Activated CD8-positive, alpha-beta memory T cell treated with anti-CD3 and anti-CD28 coated beads, Interleukin-2, amount 50 U/mL, for 24 hours (primary cell): ENCODE measurements around the gene GPC3.
"Not testable (repeated sequence)": the region's sequence is repeated elsewhere in the genome, so short reads cannot be mapped to it uniquely, and the experiment has no call there.

Experiments used
- DNase-seq: peaks from one replicate; pipeline ENCODE4 v3.0.0-alpha.2; 2020; ENCODE audit errors: extremely low read depth

Gene GPC3

GRCh38 chrX:133995759-133996158 lies 10.4 kb upstream of the GPC3 start:
- no peak for DNase-seq

GRCh38 chrX:133994576-133994975 lies 9.2 kb upstream of the GPC3 start:
- no peak for DNase-seq

DNA sequence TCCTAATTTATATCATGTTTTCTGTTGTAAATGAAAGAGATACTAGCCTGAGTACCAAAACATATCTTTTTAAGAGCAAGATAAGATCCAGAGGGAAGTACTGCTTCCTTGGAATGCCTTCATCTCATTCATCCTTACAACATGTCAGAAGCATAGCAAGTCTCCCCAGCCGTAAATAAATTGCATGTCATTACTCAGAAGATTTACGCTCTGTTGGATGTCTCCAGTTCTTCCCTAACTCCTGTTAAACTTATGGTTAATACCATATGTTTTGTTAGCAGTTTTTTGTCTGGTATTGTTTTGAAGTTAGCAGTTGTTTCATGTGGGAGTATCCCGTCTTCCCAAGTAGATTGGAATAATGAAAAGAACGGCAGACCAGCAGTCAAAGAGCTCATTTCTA lies 7.5 kb upstream of the GPC3 start:
- DNase-seq: no peak

GRCh38 chrX:133991814-133992213 lies 6.4 kb upstream of the GPC3 start:
- no peak for DNase-seq

- DNase-seq: not testable (repeated sequence)
These were observed 5.7 kb upstream of the GPC3 start for GRCh38 chrX:133991057-133991456.

DNA sequence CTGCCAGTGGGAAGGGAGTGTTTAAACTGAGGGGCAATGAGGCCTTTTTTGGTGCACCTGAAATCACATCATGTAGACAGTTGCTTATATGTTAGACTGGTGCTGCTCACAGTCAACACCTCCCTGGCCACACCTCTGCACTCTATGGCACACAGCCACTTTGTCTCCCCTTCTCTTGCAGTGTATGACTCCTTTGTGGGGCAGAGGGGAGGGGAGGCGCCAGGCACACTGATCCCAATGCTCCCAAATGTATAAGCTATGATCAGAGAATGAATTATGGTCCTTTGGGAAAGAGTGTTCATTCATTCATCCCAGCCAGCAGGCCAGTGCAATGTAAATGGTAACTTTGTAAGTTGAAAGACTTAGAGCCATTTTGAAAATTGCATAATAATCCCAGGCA lies 4.6 kb upstream of the GPC3 start:
- no peak for DNase-seq

GRCh38 chrX:133989490-133989889 lies 4.1 kb upstream of the GPC3 start:
- no peak for DNase-seq

- no peak for DNase-seq
These were observed 2.6 kb upstream of the GPC3 start for GRCh38 chrX:133988010-133988409.

DNA sequence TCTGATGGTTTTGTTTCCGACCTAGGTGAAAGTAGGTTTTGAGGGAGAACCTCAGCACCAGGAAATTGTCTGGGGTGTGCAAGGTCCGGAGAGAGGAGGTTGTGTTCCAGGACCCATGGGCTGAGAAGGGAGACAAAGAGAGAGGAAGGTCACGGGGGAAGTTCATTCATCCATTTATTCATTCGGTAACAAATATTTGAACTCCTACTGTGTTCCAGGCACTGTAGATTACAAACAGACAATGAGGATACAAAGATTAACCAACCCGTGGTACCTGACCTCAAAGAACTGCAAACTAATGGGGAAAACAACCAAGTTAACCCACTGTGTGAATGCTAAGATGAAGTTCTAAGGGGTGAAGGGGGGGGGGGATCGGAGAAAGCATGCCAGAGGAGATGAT lies 1.8 kb upstream of the GPC3 start:
- DNase-seq: no peak

DNA sequence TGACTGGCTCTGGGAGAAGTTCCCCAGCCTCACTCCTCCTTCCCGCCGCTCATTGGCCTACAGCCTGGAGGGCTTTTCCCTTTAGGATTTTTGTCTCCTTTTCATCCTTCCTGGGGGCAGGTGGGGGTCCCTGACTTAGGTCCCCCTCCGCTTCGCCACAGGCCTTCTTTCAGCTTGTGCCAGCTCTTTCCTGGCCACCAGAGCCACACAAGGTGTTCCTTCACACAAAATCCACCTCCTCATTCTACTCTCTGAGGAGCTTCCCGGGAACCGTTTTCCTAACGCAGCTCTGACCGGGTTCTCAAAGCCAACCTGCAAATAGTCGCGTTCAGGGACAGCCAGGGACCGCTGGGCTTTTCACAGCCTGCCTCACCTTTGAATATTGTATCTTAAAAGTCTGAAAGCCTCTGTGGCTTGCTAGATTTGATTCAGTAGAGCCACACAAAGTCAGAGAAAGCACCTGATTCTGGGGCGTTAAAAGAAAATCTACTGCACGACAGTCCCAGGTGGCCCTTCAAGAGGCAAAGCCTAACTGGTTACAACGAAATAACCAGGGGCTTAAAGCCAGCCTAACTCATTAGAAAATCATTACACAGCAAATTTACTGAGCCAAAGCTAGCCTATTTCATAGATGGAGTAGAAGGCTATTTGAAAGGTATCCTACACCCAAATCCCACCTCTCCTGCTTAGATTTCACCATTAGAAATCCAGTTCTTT lies 731 bp upstream of the GPC3 start:
- no peak for DNase-seq

- DNase-seq: no peak
These were observed 584 bp downstream of the GPC3 start for GRCh38 chrX:133984857-133985163.

GRCh38 chrX:133983974-133984845 lies 1.2 kb downstream of the GPC3 start:
- DNase-seq: no peak

DNA sequence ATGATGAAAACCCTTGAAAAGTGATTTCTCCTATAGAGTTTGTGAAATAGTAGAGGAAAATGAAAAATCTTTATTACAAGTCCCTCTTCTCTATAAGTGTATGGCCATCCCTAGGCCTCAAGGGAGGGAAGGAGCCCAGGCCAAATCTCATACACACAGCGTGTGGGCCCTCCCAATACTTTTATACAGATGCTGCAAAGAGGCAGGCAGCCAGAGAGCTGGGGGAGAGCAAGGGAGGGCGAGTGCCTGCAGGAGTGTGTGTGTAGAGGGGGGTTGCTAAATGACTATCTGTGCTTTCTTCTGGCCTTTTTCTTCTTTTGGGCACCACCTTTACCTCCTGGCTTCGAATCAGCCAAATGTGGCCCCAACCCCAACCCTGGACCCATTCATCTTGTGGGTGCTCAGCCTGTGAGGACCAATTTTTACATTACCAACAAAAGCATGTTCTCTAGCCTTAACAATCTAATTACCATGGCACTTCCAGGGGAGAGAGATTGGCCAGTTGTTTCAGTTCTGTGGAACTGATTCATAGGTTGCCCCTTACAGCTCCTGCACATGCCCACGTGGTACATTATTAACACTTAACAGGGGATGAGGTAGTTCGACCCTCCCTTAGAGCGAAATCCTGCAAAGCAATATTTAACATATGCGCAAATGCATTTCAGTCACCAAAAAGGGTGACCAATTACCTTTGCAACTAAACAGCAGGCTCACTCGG lies 2.0 kb downstream of the GPC3 start:
- DNase-seq: no peak

GRCh38 chrX:133981924-133982323 lies 3.5 kb downstream of the GPC3 start:
- no peak for DNase-seq

GRCh38 chrX:133980832-133981588 lies 4.4 kb downstream of the GPC3 start:
- no peak for DNase-seq

DNA sequence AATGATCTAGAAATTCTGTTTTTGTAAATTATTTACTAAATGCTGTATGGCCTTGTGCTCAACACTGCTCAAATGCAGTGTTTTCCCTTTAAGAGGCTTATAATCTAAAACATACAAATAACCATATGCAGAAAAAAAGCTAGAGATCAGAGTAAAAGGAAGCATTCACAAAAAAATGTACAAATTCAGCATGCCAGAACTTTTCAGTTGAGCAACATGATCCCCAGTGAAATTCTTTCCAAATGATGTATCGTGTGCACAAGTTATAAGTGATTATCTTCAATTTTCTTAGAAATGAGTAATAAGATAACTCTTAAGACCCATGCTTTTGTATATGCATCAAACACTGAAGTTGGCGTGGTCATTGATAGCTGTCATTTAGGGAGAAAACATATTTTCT lies 5.0 kb downstream of the GPC3 start:
- no peak for DNase-seq

DNA sequence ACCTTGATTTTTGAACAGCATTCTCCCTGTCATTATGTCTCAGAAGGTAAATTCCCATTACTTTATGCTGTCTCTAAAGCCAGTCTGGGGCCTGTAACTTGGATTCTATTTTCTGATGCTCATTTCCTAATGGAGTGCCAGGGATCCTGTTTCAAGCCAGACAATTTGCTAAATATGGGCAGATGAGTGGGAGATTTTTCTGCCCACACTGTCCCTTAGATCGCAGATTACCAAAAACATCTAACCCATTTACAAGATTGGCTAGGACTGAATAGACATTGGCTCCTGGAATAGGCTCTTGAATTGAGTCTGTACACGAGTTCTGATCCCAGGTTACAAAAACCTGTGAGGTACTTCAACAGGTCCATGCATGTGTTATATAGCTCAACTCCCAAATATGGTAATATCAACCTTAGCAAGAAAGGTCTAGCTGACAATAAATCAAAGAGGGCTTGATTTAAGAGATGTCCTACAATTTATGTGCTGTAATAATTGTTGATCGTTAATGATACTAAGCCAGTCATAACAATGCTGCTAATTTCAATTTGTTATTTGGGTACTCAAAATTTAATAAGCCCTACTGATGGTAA lies 5.7 kb downstream of the GPC3 start:
- DNase-seq: no peak

GRCh38 chrX:133973704-133974103 lies 11.7 kb downstream of the GPC3 start:
- DNase-seq: no peak

DNA sequence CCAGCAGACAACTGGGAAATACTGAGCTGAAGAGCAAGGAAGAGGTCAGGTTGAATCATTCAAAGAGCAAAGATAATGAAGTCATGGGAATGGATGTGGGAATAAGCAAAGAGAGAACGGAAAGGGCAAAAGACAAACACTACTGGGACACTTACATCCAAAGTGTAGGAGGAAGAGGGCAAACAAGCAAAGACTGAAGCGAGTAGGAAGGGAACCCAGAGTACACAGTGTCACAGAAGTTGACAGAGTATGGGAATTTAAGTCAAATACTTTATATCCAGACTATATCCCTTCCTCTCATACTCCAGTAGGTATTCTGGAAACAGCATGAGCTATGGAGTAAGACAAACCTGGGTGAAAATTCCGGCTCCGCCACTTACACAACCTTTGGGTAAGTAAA lies 12.5 kb downstream of the GPC3 start:
- DNase-seq: no peak

DNA sequence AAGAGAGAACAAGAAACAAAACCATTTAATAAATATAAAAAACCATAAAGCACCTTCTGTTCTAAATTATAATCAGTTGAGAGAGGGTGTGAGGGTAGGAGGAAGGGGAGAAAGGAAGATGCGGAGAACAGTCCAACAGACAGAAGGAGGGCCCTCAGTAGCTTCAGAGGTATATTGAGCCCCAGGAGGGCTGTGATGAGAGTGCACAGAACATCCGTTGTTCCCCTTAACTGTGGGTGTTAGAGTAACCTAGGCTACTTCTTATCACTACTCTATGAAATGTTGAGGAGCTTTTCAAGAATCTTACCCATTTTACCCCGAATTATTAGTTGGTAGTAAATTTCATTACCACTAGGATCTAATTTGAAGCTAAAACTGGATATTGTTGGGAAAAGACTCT lies 13.8 kb downstream of the GPC3 start:
- DNase-seq: no peak

- no peak for DNase-seq
These were observed 15.3 kb downstream of the GPC3 start for GRCh38 chrX:133970076-133970475.

GRCh38 chrX:133969191-133969590 lies 16.2 kb downstream of the GPC3 start:
- DNase-seq: no peak
